ENCODE results near the gene EXOSC10.

DNA sequence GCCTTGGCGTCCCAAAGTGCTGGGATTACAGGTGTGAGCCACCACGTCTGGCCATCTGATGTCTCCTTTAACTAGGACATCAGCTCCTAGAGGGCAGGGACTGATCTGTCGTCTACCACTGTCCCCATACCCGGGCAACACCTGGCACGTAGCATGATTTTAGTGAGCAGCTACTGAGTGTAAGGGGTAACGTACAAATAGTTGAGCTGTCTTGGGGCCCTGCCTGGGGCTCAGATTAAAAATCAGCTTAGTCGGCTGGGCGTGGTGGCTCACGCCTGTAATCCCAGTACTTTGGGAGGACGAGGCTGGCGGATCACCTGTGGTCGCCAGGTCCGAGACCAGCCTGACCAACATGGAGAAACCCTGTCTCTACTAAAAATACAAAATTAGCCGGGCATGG lies 41.6 kb downstream of the EXOSC10 start:
- TF ChIP-seq, protein P1, sequence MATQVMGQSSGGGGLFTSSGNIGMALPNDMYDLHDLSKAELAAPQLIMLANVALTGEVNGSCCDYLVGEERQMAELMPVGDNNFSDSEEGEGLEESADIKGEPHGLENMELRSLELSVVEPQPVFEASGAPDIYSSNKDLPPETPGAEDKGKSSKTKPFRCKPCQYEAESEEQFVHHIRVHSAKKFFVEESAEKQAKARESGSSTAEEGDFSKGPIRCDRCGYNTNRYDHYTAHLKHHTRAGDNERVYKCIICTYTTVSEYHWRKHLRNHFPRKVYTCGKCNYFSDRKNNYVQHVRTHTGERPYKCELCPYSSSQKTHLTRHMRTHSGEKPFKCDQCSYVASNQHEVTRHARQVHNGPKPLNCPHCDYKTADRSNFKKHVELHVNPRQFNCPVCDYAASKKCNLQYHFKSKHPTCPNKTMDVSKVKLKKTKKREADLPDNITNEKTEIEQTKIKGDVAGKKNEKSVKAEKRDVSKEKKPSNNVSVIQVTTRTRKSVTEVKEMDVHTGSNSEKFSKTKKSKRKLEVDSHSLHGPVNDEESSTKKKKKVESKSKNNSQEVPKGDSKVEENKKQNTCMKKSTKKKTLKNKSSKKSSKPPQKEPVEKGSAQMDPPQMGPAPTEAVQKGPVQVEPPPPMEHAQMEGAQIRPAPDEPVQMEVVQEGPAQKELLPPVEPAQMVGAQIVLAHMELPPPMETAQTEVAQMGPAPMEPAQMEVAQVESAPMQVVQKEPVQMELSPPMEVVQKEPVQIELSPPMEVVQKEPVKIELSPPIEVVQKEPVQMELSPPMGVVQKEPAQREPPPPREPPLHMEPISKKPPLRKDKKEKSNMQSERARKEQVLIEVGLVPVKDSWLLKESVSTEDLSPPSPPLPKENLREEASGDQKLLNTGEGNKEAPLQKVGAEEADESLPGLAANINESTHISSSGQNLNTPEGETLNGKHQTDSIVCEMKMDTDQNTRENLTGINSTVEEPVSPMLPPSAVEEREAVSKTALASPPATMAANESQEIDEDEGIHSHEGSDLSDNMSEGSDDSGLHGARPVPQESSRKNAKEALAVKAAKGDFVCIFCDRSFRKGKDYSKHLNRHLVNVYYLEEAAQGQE (IDR thresholded peaks at IDR 0.05; ENCODE audit: unreplicated experiment) = no peak
- TF ChIP-seq, protein P2, sequence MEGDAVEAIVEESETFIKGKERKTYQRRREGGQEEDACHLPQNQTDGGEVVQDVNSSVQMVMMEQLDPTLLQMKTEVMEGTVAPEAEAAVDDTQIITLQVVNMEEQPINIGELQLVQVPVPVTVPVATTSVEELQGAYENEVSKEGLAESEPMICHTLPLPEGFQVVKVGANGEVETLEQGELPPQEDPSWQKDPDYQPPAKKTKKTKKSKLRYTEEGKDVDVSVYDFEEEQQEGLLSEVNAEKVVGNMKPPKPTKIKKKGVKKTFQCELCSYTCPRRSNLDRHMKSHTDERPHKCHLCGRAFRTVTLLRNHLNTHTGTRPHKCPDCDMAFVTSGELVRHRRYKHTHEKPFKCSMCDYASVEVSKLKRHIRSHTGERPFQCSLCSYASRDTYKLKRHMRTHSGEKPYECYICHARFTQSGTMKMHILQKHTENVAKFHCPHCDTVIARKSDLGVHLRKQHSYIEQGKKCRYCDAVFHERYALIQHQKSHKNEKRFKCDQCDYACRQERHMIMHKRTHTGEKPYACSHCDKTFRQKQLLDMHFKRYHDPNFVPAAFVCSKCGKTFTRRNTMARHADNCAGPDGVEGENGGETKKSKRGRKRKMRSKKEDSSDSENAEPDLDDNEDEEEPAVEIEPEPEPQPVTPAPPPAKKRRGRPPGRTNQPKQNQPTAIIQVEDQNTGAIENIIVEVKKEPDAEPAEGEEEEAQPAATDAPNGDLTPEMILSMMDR (conservative IDR thresholded peaks at IDR 0.05; ENCODE audit: low read depth in 2 of 2) = no peak
- TF ChIP-seq CREB1 (CRISPR knock-in tag; IDR thresholded peaks at IDR 0.05; ENCODE audit: low read depth) (no peak), EZH2phosphoT487 (IDR thresholded peaks at IDR 0.05; ENCODE audit: unreplicated experiment) (no peak), EZH2 (IDR thresholded peaks at IDR 0.05; ENCODE audit: low read depth, unreplicated experiment) (no peak), NANOG (IDR thresholded peaks at IDR 0.05; ENCODE audit: borderline replicate concordance) (no peak), POLR2AphosphoS5 (IDR thresholded peaks at IDR 0.05; ENCODE audit: low read depth) (no peak)
